ENCODE results near the gene MARVELD2. TPM values are rescaled to one million over a fixed set of nuclear protein-coding genes. Genes with fewer than 3 reads are reported as not detected.

The MARVELD2 gene
- total RNA-seq, 1 experiment from 2014 or later = 2.5 TPM

DNA sequence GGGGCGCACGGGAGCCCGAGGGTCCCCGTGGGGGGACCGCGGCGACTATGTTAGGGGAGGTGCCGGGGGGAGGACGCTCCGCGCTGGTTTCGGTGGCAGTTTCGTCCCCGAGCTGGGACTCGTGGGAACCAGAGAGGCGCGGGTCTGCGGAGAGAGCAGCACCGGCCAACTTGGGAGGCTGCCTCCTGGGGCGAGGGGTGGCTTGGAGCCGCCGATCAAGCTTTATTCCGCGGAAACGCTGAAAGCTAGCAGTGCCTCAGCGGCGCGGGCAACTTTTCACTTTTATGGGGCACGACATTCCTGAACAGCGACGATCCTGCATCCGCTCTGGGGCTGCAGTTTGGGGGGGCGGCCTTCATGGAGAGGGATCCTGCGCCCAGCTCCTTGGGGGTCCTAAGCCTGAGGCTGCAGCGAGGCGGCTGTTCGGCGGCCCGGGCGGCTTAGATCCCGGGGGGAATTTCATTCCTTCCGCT is 78.0 kb downstream of the MARVELD2 start:
- DNase-seq (ENCODE audit: low read depth) = no peak

- DNase-seq (ENCODE audit: low read depth) = no peak
Observed at GRCh38 chr5:69493396-69494133, 78.6 kb downstream of the MARVELD2 start.

Other genes with a start within 250 kb of the MARVELD2 start
- gene CCNB1, start 248.0 kb upstream of the MARVELD2 start, total RNA-seq (2014; rRNA removed; shearing (Covaris generic)) = 474 and 526 TPM in 2 replicates
- gene CENPH, start 225.5 kb upstream of the MARVELD2 start, total RNA-seq (2014; rRNA removed; shearing (Covaris generic)) = 56.5 and 57.9 TPM in 2 replicates
- 43.0 and 45.4 TPM in 2 replicates for gene CDK7, start 180.2 kb upstream of the MARVELD2 start, total RNA-seq (2014; rRNA removed; shearing (Covaris generic))
- gene CCDC125, start 82.3 kb upstream of the MARVELD2 start, total RNA-seq (2014; rRNA removed; shearing (Covaris generic)) = 3.7 and 4.0 TPM in 2 replicates
- gene AK6, start 45.6 kb upstream of the MARVELD2 start, total RNA-seq (2014; rRNA removed; shearing (Covaris generic)) = 36.9 and 50.1 TPM in 2 replicates
- 136 and 177 TPM in 2 replicates for gene TAF9, start 45.6 kb upstream of the MARVELD2 start, total RNA-seq (2014; rRNA removed; shearing (Covaris generic))
- 16.7 and 18.6 TPM in 2 replicates for gene RAD17, start 45.3 kb upstream of the MARVELD2 start, total RNA-seq (2014; rRNA removed; shearing (Covaris generic))
- 0.59 and 0.60 TPM in 2 replicates for gene OCLN, start 77.7 kb downstream of the MARVELD2 start, total RNA-seq (2014; rRNA removed; shearing (Covaris generic))
- gene GTF2H2C, start 145.1 kb downstream of the MARVELD2 start, total RNA-seq (2014; rRNA removed; shearing (Covaris generic)) = 31.1 and 32.7 TPM in 2 replicates